ENCODE measurements around the gene PIGO. TPM values are rescaled to one million over a fixed set of nuclear protein-coding genes. Genes with fewer than 3 reads are reported as not detected.

PIGO gene
- total RNA-seq, 4 donors from 2014 or later, result 10.9 to 14.1 (median 12.4) TPM

DNA sequence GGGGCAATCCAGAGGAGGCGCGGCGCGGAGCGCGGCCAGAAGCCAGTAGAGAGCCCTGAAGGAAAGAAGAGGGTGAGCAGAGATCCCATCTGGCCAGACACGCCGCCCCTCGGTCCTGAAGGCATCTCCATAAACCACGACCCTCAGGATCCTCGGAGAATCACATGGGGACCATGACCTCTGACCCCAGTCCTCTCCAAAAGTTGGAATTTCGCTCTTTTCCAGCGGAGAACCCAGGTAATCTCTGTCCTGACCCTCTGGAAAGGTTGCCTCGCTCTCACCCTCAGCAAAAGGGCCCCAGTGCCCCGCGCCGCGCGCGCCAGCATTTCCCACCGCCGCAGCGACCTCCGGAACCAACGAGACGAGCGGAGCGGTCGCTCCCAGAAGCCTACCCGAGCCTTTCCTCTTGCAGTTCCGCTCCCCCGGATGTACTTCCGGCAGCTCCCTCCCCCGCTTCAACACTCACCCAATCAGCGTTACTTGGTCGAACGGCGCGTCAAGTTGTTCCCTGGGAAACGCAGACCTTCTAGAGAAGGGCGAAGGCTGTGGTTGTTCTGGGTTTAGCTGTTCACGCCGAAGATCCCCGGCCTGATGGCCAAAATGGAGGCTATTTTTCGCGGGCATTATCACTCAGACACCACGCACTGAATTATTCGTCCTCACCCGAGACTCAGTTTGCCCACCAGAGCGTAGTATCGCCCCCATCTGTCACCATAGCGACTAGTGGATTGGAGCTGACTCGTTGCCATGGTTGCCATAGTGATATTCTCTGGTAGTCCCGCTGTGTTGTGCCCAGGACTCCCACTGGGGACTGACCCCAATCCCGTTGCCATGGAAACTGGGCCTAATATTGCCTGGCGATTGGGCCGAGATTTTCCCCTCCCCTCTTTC, 6.6 kb upstream of the PIGO start, which contains the start of gene STOML2:
Gene STOML2 (minus strand): TSS at position 363 of the 891 bp plus-strand sequence. CDS start 37 bp downstream, at position 326.
- H3K36me3 ChIP-seq, result peaks cover 17 to 70% (median 43%) of the 10 kb centered on the region in 3 donors
- intact Hi-C loops (cut with DNase I), result no loop called here
- DNase-seq, result peak; percentile 78
- H3K27ac ChIP-seq, result peak within 1 kb of the TSS; percentile 87 to 94 (median 90)
- TF ChIP-seq, protein P1, sequence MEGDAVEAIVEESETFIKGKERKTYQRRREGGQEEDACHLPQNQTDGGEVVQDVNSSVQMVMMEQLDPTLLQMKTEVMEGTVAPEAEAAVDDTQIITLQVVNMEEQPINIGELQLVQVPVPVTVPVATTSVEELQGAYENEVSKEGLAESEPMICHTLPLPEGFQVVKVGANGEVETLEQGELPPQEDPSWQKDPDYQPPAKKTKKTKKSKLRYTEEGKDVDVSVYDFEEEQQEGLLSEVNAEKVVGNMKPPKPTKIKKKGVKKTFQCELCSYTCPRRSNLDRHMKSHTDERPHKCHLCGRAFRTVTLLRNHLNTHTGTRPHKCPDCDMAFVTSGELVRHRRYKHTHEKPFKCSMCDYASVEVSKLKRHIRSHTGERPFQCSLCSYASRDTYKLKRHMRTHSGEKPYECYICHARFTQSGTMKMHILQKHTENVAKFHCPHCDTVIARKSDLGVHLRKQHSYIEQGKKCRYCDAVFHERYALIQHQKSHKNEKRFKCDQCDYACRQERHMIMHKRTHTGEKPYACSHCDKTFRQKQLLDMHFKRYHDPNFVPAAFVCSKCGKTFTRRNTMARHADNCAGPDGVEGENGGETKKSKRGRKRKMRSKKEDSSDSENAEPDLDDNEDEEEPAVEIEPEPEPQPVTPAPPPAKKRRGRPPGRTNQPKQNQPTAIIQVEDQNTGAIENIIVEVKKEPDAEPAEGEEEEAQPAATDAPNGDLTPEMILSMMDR (IDR thresholded peaks at IDR 0.05), result peak in 1 of 6 experiments; percentile 48
- peak in 3 of 4 donors; percentile 18 to 38 (median 31) for TF ChIP-seq POLR2A (IDR thresholded peaks at IDR 0.05)
- H3K4me1 ChIP-seq, result peaks cover 10 to 28% (median 21%) of the 10 kb centered on the region in 3 donors
- H3K27me3 ChIP-seq, result no peaks in the 10 kb centered on the region
- WGBS, 2 donors, result 0 to 1% methylated on average over 18 to 23 of the region's 57 CpGs
- H3K4me3 ChIP-seq, result peak within 1 kb of the TSS; percentile 62 to 87 (median 72)
- H3K9me3 ChIP-seq, result no peaks in the 10 kb centered on the region

DNA sequence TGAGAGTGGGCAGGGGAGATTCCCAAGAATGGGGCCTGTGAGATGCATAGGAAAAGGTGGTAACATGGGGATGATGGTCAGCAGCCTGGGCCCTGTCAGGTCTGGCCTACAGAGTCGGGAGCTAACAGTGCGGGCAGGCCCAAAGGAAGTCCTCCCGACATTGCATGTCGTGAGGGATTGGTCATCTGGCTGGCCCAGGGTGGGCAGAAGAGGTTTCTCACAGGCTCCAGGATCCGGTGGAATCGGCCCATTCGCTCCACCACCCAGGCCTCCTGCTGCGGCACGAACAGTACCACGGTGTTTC, 6.0 kb upstream of the PIGO start:
- 0% methylated on average over 2 to 3 of the region's 10 CpGs for WGBS, 2 donors
- Histone ChIP-seq H3K4me3 (peak overlapping the region; percentile 62 to 87 (median 72)), H3K36me3 (peaks cover 11 to 64% (median 37%) of the 10 kb centered on the region in 3 donors), H3K27ac (peak overlapping the region; percentile 87 to 94 (median 90)), H3K4me1 (peaks cover 10 to 28% (median 21%) of the 10 kb centered on the region in 3 donors), H3K27me3 (no peaks in the 10 kb centered on the region), H3K9me3 (no peaks in the 10 kb centered on the region)
- TF ChIP-seq, protein P1 (IDR thresholded peaks at IDR 0.05), result no peak
- TF ChIP-seq POLR2A (IDR thresholded peaks at IDR 0.05), result no peak
- intact Hi-C loops (cut with DNase I), result no loop called here
- no peak for DNase-seq

DNA sequence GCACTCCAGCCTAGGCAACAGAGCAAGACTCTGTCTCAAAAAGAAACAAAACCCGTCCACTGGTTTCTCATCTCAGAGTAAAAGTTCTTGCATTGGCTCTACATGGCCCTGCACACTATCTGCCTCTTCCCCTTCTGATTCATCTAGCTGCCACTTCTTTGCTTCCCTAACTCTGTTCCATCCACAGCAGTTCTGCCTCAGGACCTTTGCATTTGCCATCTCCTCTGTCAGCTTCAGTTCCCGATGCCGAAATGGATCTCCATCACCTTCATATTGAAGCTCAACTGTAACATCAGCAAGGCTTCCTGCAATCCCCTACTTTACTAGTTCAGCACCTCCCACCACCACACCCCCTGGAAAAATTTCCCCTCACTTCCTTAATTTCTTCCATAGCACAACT, 1.2 kb upstream of the PIGO start:
- Histone ChIP-seq H3K36me3 (peaks cover 0 to 54% (median 15%) of the 10 kb centered on the region in 3 donors), H3K9me3 (no peaks in the 10 kb centered on the region), H3K27ac (no peak overlapping the region), H3K27me3 (no peaks in the 10 kb centered on the region), H3K4me1 (peaks cover 14 to 40% (median 26%) of the 10 kb centered on the region in 3 donors), H3K4me3 (no peak overlapping the region)
- DNase-seq, result no peak
- intact Hi-C loops (cut with DNase I), result loop anchor here (10.0 kb wide), 1 partner anchor 203 kb away; a partner anchor contains a TSS
- TF ChIP-seq, protein P1 (IDR thresholded peaks at IDR 0.05), result no peak
- TF ChIP-seq POLR2A (IDR thresholded peaks at IDR 0.05), result no peak
- 76 to 83% methylated on average over 3 of the region's 3 CpGs for WGBS, 2 donors

DNA sequence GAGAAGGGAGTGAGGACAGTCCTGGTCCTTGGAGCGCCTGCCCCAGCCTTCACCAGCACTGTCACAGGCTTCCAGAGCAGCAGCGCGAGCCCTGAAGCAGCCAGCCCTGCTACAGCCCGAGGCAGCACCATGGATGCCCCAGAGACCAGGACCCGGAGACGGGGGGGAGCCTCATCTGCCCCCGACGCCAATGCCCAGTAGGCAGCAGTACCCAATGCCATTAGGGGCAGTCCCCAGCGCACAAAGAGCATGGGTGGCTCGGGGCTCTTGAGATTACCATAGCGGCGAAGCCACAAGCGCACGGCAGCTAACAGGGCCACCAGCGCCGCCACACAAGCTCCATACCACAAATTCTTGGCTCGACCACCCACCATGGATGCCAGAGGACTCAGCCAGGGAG, 4.9 kb downstream of the PIGO start:
- Histone ChIP-seq H3K27me3 (no peaks in the 10 kb centered on the region), H3K9me3 (no peaks in the 10 kb centered on the region), H3K36me3 (peaks cover 14 to 86% (median 36%) of the 10 kb centered on the region in 3 donors), H3K4me3 (no peak overlapping the region), H3K4me1 (peaks cover 7 to 19% (median 9%) of the 10 kb centered on the region in 3 donors), H3K27ac (no peak overlapping the region)
- no peak for DNase-seq
- WGBS, 2 donors, result 100% methylated on average over 1 to 6 of the region's 17 CpGs
- no peak for TF ChIP-seq POLR2A (IDR thresholded peaks at IDR 0.05)
- TF ChIP-seq, protein P1 (IDR thresholded peaks at IDR 0.05), result no peak
- intact Hi-C loops (cut with DNase I), result loop anchor here (10.0 kb wide), 1 partner anchor 197 kb away; a partner anchor contains a TSS

DNA sequence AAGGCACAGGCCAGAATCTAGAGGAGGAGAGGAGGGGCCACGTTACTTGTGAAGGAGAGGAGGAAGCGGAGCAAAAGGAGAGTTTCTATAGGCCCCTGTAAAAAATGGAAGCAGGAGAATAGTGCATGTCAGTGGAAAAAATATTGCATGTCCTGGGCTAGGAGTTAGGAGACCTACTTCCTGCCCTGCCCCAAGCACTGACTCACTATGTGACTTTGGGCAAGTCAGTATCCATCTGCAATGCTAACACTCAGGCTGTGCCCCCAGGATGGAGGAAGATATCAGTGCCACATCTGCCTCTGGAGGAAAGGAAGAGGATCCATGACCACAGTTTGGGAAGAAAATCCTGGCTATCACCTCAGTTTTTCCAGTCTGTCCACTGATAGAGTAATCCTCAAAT, 7.0 kb downstream of the PIGO start:
- peaks cover 0 to under 1% (median 0%) of the 10 kb centered on the region in 3 donors for H3K4me1 ChIP-seq
- no peak for DNase-seq
- peaks cover 14 to 94% (median 36%) of the 10 kb centered on the region in 3 donors for H3K36me3 ChIP-seq
- H3K27ac ChIP-seq, result no peak overlapping the region
- H3K4me3 ChIP-seq, result no peak overlapping the region
- 78 to 100% methylated on average over 2 of the region's 2 CpGs for WGBS, 2 donors
- H3K9me3 ChIP-seq, result no peaks in the 10 kb centered on the region
- no peak for TF ChIP-seq POLR2A (IDR thresholded peaks at IDR 0.05)
- TF ChIP-seq, protein P1 (IDR thresholded peaks at IDR 0.05), result no peak
- no peaks in the 10 kb centered on the region for H3K27me3 ChIP-seq
- intact Hi-C loops (cut with DNase I), result no loop called here

Data from esophagus squamous epithelium (tissue), 5 donors.